ENCODE data around the gene CRISPLD2.

CRISPLD2 gene

GRCh38 chr16:84819644-84820304 is at the start of gene CRISPLD2:
CRISPLD2 (plus strand) TSS chr16:84819985; CDS start chr16:84838496, 18,511 bp downstream.
- Mint-ChIP-seq H3K27ac (no peak within 1 kb of the TSS), H3K27me3 (peaks cover 97% of the 10 kb centered on the region), H3K36me3 (no peaks in the 10 kb centered on the region), H3K4me3 (peak within 1 kb of the TSS; percentile 60), H3K4me1 (peaks cover 9% of the 10 kb centered on the region), H3K9me3 (no peaks in the 10 kb centered on the region)
- CTCF ChIA-PET = interaction anchor here (1.0 kb wide), 1 partner anchor 11 kb away, joined by 3 read pairs; no protein-coding TSS in a partner anchor
- peak; percentile 93 for DNase-seq

- no peak for DNase-seq
- no peak overlapping the region for H3K4me3 Mint-ChIP-seq
- peaks cover 18% of the 10 kb centered on the region for H3K4me1 Mint-ChIP-seq
- CTCF ChIA-PET = no interaction called here
- no peak overlapping the region for H3K27ac Mint-ChIP-seq
- no peaks in the 10 kb centered on the region for H3K27me3 Mint-ChIP-seq
- H3K36me3 Mint-ChIP-seq = peaks cover 56% of the 10 kb centered on the region
- H3K9me3 Mint-ChIP-seq = no peaks in the 10 kb centered on the region
These were observed 46.5 kb upstream of the CRISPLD2 start for GRCh38 chr16:84773312-84773711.

DNA sequence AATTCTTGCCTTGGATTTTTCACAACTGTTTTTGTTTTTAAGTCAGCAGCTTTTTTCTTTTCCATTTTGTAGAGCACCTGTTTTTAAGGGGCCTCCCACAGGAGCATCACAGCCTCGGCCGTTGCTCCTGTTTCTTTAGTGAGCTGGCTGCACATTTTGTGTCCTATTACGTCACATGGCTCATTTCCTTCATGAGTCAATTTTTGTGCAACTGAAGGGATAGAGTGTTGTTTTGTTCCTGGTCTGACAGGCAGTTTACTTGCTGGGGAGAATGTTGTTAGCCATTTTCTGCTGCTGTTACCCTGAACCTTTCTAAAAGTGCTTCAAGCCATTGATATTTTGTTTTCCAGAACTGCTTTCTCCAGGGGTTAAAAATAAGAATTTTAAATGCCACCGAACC is 45.0 kb upstream of the CRISPLD2 start:
- CTCF ChIA-PET = no interaction called here
- Mint-ChIP-seq H3K9me3 (no peaks in the 10 kb centered on the region), H3K27ac (no peak overlapping the region), H3K27me3 (no peaks in the 10 kb centered on the region), H3K4me1 (peaks cover 3% of the 10 kb centered on the region), H3K36me3 (peaks cover 54% of the 10 kb centered on the region), H3K4me3 (no peak overlapping the region)
- DNase-seq = no peak

GRCh38 chr16:84775262-84775810 is 44.4 kb upstream of the CRISPLD2 start:
- H3K27ac Mint-ChIP-seq = no peak overlapping the region
- no peaks in the 10 kb centered on the region for H3K9me3 Mint-ChIP-seq
- DNase-seq = no peak
- H3K27me3 Mint-ChIP-seq = no peaks in the 10 kb centered on the region
- no peaks in the 10 kb centered on the region for H3K4me1 Mint-ChIP-seq
- peaks cover 57% of the 10 kb centered on the region for H3K36me3 Mint-ChIP-seq
- CTCF ChIA-PET = no interaction called here
- no peak overlapping the region for H3K4me3 Mint-ChIP-seq

DNA sequence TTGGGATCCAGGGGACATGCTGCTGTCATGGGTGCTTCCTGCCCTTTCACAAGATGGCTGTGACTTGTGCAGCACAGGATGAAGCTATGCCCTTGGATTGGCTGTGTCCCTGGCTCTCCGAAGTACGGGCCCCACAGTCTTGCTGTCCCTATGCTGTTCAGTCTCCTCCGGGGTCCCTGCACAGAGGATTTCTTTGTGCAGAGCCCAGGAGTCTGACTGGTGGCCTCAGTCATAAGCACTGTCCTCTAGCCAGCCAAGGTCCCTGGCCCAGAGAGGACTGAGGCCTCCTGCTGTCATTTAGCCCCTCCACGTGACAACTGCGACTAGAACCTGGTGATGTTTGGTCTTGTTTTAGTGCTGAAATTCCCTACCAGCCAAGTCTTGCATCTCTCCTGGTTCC is 42.4 kb upstream of the CRISPLD2 start:
- H3K4me1 Mint-ChIP-seq = no peaks in the 10 kb centered on the region
- H3K4me3 Mint-ChIP-seq = no peak overlapping the region
- no peaks in the 10 kb centered on the region for H3K9me3 Mint-ChIP-seq
- CTCF ChIA-PET = interaction anchor here (1.3 kb wide), 1 partner anchor 23 kb away, joined by 5 read pairs; no protein-coding TSS in a partner anchor
- H3K27me3 Mint-ChIP-seq = no peaks in the 10 kb centered on the region
- no peak for DNase-seq
- no peak overlapping the region for H3K27ac Mint-ChIP-seq
- peaks cover 55% of the 10 kb centered on the region for H3K36me3 Mint-ChIP-seq

DNA sequence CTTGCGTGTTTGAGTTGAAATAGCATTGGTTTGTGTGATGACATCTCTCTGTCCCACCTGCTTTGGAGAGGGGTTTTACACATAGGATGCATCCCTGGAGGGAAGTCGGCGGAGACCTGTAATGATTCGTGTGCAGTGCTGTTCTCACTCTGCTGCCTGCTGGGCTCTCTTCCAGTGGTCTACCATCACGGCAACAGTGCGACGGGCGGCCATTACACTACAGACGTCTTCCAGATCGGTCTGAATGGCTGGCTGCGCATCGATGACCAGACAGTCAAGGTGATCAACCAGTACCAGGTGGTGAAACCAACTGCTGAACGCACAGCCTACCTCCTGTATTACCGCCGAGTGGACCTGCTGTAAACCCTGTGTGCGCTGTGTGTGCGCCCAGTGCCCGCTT is 41.1 kb upstream of the CRISPLD2 start:
- DNase-seq = no peak
- Mint-ChIP-seq H3K4me3 (no peak overlapping the region), H3K27ac (no peak overlapping the region), H3K9me3 (no peaks in the 10 kb centered on the region), H3K36me3 (peaks cover 43% of the 10 kb centered on the region), H3K4me1 (no peaks in the 10 kb centered on the region), H3K27me3 (no peaks in the 10 kb centered on the region)
- CTCF ChIA-PET = no interaction called here

DNA sequence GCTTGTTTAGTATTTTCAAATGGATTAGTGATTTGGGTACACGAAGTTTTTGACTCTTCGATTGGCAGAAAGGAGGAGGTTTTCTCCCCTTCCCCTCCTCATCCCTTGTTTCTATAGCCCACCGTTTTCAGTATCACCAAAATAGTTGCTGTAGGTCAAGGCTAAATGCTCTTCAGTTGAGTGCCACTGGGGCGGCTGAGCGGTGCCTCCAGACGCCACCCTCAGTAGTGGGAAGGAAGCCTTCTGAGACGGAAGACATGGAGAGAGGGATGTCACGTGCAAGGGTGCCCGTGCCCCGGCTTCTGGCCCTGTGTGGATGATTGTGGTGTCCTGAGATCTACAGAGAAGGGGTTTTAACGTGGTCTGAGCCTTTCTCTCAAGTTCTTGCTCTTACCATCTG is 39.7 kb upstream of the CRISPLD2 start:
- Mint-ChIP-seq H3K27me3 (no peaks in the 10 kb centered on the region), H3K9me3 (no peaks in the 10 kb centered on the region), H3K36me3 (peaks cover 36% of the 10 kb centered on the region), H3K27ac (no peak overlapping the region), H3K4me1 (no peaks in the 10 kb centered on the region), H3K4me3 (no peak overlapping the region)
- DNase-seq = no peak
- CTCF ChIA-PET = interaction anchor here (0.9 kb wide), 1 partner anchor 27 kb away, joined by 3 read pairs; no protein-coding TSS in a partner anchor

- DNase-seq = no peak
- peak overlapping the region; percentile 31 for H3K27ac Mint-ChIP-seq
- H3K27me3 Mint-ChIP-seq = no peaks in the 10 kb centered on the region
- no peaks in the 10 kb centered on the region for H3K9me3 Mint-ChIP-seq
- H3K4me1 Mint-ChIP-seq = no peaks in the 10 kb centered on the region
- CTCF ChIA-PET = interaction anchor here (0.9 to 1.3 kb wide), 2 partner anchors 12 to 28 kb away, joined by 3 read pairs; no protein-coding TSS in a partner anchor
- H3K4me3 Mint-ChIP-seq = no peak overlapping the region
- peaks cover 33% of the 10 kb centered on the region for H3K36me3 Mint-ChIP-seq
These were observed 39.0 kb upstream of the CRISPLD2 start for GRCh38 chr16:84780544-84781376.

- H3K27me3 Mint-ChIP-seq = no peaks in the 10 kb centered on the region
- H3K9me3 Mint-ChIP-seq = no peaks in the 10 kb centered on the region
- H3K4me1 Mint-ChIP-seq = no peaks in the 10 kb centered on the region
- H3K27ac Mint-ChIP-seq = no peak overlapping the region
- H3K4me3 Mint-ChIP-seq = no peak overlapping the region
- DNase-seq = no peak
- peaks cover 24% of the 10 kb centered on the region for H3K36me3 Mint-ChIP-seq
- CTCF ChIA-PET = no interaction called here
These were observed 36.9 kb upstream of the CRISPLD2 start for GRCh38 chr16:84782846-84783245.

- CTCF ChIA-PET = interaction anchor here (0.6 to 1.2 kb wide), 3 partner anchors 15 to 31 kb away, joined by 3 to 4 read pairs (median 3); no protein-coding TSS in a partner anchor
- Mint-ChIP-seq H3K9me3 (no peaks in the 10 kb centered on the region), H3K27me3 (no peaks in the 10 kb centered on the region), H3K4me1 (no peaks in the 10 kb centered on the region), H3K4me3 (no peak overlapping the region), H3K36me3 (no peaks in the 10 kb centered on the region), H3K27ac (no peak overlapping the region)
- DNase-seq = no peak
These were observed 33.8 kb upstream of the CRISPLD2 start for GRCh38 chr16:84785843-84786581.

- Mint-ChIP-seq H3K27ac (no peak overlapping the region), H3K4me3 (no peak overlapping the region)
- CTCF ChIA-PET = interaction anchor here (1.0 to 1.2 kb wide), 2 partner anchors 26 to 33 kb away, joined by 3 to 4 read pairs; no protein-coding TSS in a partner anchor
These were observed 33.1 kb upstream of the CRISPLD2 start for GRCh38 chr16:84786605-84787262.

GRCh38 chr16:84787263-84787622 is 32.5 kb upstream of the CRISPLD2 start:
- CTCF ChIA-PET = interaction anchor here (1.0 to 1.2 kb wide), 2 partner anchors 27 to 33 kb away, joined by 3 to 4 read pairs; no protein-coding TSS in a partner anchor

More at GRCh38 chr16:84786605-84787262, 33.1 kb upstream of the CRISPLD2 start:
- H3K36me3 Mint-ChIP-seq = no peaks in the 10 kb centered on the region
- H3K27me3 Mint-ChIP-seq = no peaks in the 10 kb centered on the region
- no peak for DNase-seq
- H3K9me3 Mint-ChIP-seq = no peaks in the 10 kb centered on the region
- H3K4me1 Mint-ChIP-seq = no peaks in the 10 kb centered on the region

GRCh38 chr16:84788920-84789391 is 30.8 kb upstream of the CRISPLD2 start:
- CTCF ChIA-PET = no interaction called here
- no peak overlapping the region for H3K27ac Mint-ChIP-seq
- H3K4me1 Mint-ChIP-seq = no peaks in the 10 kb centered on the region
- no peak overlapping the region for H3K4me3 Mint-ChIP-seq
- H3K36me3 Mint-ChIP-seq = no peaks in the 10 kb centered on the region
- no peaks in the 10 kb centered on the region for H3K9me3 Mint-ChIP-seq
- H3K27me3 Mint-ChIP-seq = no peaks in the 10 kb centered on the region
- DNase-seq = no peak

More at GRCh38 chr16:84787263-84787622, 32.5 kb upstream of the CRISPLD2 start:
- Mint-ChIP-seq H3K4me1 (no peaks in the 10 kb centered on the region), H3K27ac (no peak overlapping the region), H3K27me3 (no peaks in the 10 kb centered on the region), H3K4me3 (no peak overlapping the region), H3K9me3 (no peaks in the 10 kb centered on the region), H3K36me3 (no peaks in the 10 kb centered on the region)
- no peak for DNase-seq

All from activated naive CD4-positive, alpha-beta T cell treated with anti-CD3 and anti-CD28 coated beads, Interleukin-2, amount 10 ng/mL, durations not matched to agents 7 days and 5 days (primary cell).